Activated T-helper 1 cell treated with anti-CD3 and anti-CD28 coated beads, Interleukin-2, amount 50 U/mL, for 16 hours (primary cell): ENCODE results near the gene ARHGDIB.

Experiments
- DNase-seq, 2 donors: peaks; one replicate each; pipeline ENCODE4 v3.0.0-alpha.2; 2020; ENCODE audit warnings: low read depth in 1 of 2, low spot score in 1 of 2

ARHGDIB gene

GRCh38 chr12:14931791-14932560 is 29.4 kb downstream of the ARHGDIB start:
- DNase-seq = no peak

- no peak for DNase-seq
Observed at GRCh38 chr12:14931359-14931758, 30.0 kb downstream of the ARHGDIB start.

- DNase-seq = no peak
Observed at GRCh38 chr12:14930299-14930698, 31.1 kb downstream of the ARHGDIB start.

- no peak for DNase-seq
Observed at GRCh38 chr12:14928931-14929330, 32.5 kb downstream of the ARHGDIB start.

GRCh38 chr12:14927267-14927666 is 34.1 kb downstream of the ARHGDIB start:
- no peak for DNase-seq

- no peak for DNase-seq
Observed at GRCh38 chr12:14924541-14924940, 36.9 kb downstream of the ARHGDIB start.

GRCh38 chr12:14923944-14924343 is 37.5 kb downstream of the ARHGDIB start:
- DNase-seq = no peak

- DNase-seq = no peak
Observed at GRCh38 chr12:14921218-14921617, 40.2 kb downstream of the ARHGDIB start.

- no peak for DNase-seq
Observed at GRCh38 chr12:14920475-14921126, 40.8 kb downstream of the ARHGDIB start.

GRCh38 chr12:14919455-14919854 is 41.9 kb downstream of the ARHGDIB start:
- no peak for DNase-seq

- DNase-seq = no peak
Observed at GRCh38 chr12:14915736-14916135, 45.7 kb downstream of the ARHGDIB start.

GRCh38 chr12:14913381-14913781 is 48.0 kb downstream of the ARHGDIB start:
- no peak for DNase-seq

GRCh38 chr12:14911131-14911530 is 50.3 kb downstream of the ARHGDIB start:
- no peak for DNase-seq

- DNase-seq = no peak
Observed at GRCh38 chr12:14910090-14910915, 51.1 kb downstream of the ARHGDIB start.

- DNase-seq = no peak
Observed at GRCh38 chr12:14907953-14908352, 53.4 kb downstream of the ARHGDIB start.

GRCh38 chr12:14906114-14906513 is 55.3 kb downstream of the ARHGDIB start:
- no peak for DNase-seq

- DNase-seq = no peak
Observed at GRCh38 chr12:14905269-14906004, 56.0 kb downstream of the ARHGDIB start.

GRCh38 chr12:14904854-14905253 is 56.5 kb downstream of the ARHGDIB start:
- DNase-seq = no peak

GRCh38 chr12:14903386-14904098 is 57.9 kb downstream of the ARHGDIB start:
- no peak for DNase-seq

GRCh38 chr12:14902465-14902864 is 58.9 kb downstream of the ARHGDIB start:
- no peak for DNase-seq

GRCh38 chr12:14901228-14901562 is 60.2 kb downstream of the ARHGDIB start:
- no peak for DNase-seq
